Endodermal cell (in vitro differentiated cells): ENCODE measurements around the gene PTPRK. TPM values are rescaled to one million over a fixed set of nuclear protein-coding genes. Genes with fewer than 3 reads are reported as not detected.

Source experiments
- DNase-seq: peaks from one replicate; pipeline ENCODE4 v3.0.0-alpha.2; 2017
- H3K27ac ChIP-seq: 2 replicates; pipeline ENCODE4 v1.5.1; 2013; ENCODE audit warnings: mild to moderate bottlenecking, low read depth, low read length, moderate library complexity
- H3K27me3 ChIP-seq: 2 replicates; pipeline ENCODE4 v1.6.1; 2013; ENCODE audit warnings: mild to moderate bottlenecking, low read length, moderate library complexity; ENCODE audit not compliant: insufficient read depth, control insufficient read depth, poor library complexity, severe bottlenecking
- H3K36me3 ChIP-seq: 2 replicates; pipeline ENCODE4 v1.7.0; 2013; ENCODE audit warnings: mild to moderate bottlenecking, low read length, moderate library complexity; ENCODE audit not compliant: control insufficient read depth, insufficient read depth
- H3K4me1 ChIP-seq: one replicate; pipeline ENCODE4 v1.7.0; 2013; ENCODE audit warnings: low read length; ENCODE audit not compliant: control insufficient read depth, insufficient read depth
- H3K4me3 ChIP-seq: 2 replicates; pipeline ENCODE4 v1.5.1; 2013; ENCODE audit warnings: mild to moderate bottlenecking, low read length, moderate library complexity
- H3K9ac ChIP-seq: 2 replicates; pipeline ENCODE4 v1.6.1; 2013; ENCODE audit warnings: mild to moderate bottlenecking, low read length, moderate library complexity; ENCODE audit not compliant: poor library complexity, severe bottlenecking; ENCODE audit errors: extremely low read depth
- H3K9me3 ChIP-seq: 2 replicates; pipeline ENCODE4 v1.6.1; 2013; ENCODE audit warnings: mild to moderate bottlenecking, low read length, moderate library complexity; ENCODE audit not compliant: control insufficient read depth
- H3K27ac Mint-ChIP-seq: 2 replicates; pipeline ENCODE4 v1.8.0; 2020; ENCODE audit warnings: mixed read lengths
- H3K27me3 Mint-ChIP-seq: 2 replicates; pipeline ENCODE4 v1.8.0; 2021; ENCODE audit warnings: mild to moderate bottlenecking, mixed read lengths; ENCODE audit not compliant: insufficient read depth
- H3K36me3 Mint-ChIP-seq: 2 replicates; pipeline ENCODE4 v1.8.0; 2020; ENCODE audit warnings: low read depth, mixed read lengths
- H3K4me1 Mint-ChIP-seq: 2 replicates; pipeline ENCODE4 v1.8.0; 2020; ENCODE audit warnings: mixed read lengths
- H3K4me3 Mint-ChIP-seq: 2 replicates; pipeline ENCODE4 v1.8.0; 2020; ENCODE audit warnings: mild to moderate bottlenecking, moderate library complexity, mixed read lengths
- H3K9me3 Mint-ChIP-seq: 2 replicates; pipeline ENCODE4 v1.8.0; 2020; ENCODE audit warnings: mild to moderate bottlenecking, mixed read lengths
- WGBS, 2 experiments: methylation state at CpG; one replicate each; pipeline versions ENCODE4 v1.1.5 to v1.1.7; 2013; ENCODE audit warnings: missing lambda C conversion rate in 2 of 2, mixed read lengths in 1 of 2; ENCODE audit not compliant: insufficient coverage in 1 of 2, insufficient read length in 1 of 2; 5-methylcytosine and 5-hydroxymethylcytosine counted together
- total RNA-seq, 2 donors: library from RNA; stranded (reverse); fragmentation: NEBNext Ultra II Directional in 1 of 2; extraction: Animal tissue kit (Norgen Biotek cat#: 25700) in 1 of 2; gene quantifications; 2 replicates in 1 of 2; 3 replicates in 1 of 2; pipeline ENCODE4 v1.2.1, GENCODE V29; 2021
- TF ChIP-seq, protein P1 (sequence below): fragments of 200-600 bp; sonication (generic); conservative IDR thresholded peaks from 2 replicates; pipeline ENCODE4 v1.5.0; 2021; ENCODE audit warnings: antibody characterized with exemption, mild to moderate bottlenecking

Gene PTPRK
- total RNA-seq, 2 donors from 2014 or later = 46.4 to 57.6 TPM

DNA sequence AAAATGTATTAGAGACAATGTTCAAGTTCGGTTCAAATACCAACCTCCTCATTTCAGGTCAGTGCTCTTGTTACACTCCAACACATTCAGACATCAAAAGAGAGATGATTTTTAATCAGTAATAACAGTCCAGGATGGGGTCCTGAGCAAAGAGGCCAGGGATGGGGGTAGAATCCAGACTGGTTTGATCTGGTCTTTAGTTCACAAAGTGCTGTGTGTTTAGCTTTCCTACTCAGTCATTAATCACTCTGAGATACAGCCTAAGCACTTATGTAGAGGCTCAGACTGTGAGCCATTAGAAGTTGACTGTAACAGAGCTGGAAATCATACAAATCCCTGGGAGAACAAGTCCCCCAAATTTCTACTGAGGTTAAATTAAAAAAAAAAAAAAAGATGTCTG is 241.6 kb downstream of the PTPRK start:
- no peaks in the 10 kb centered on the region for H3K36me3 Mint-ChIP-seq
- H3K4me3 Mint-ChIP-seq = no peak overlapping the region
- H3K9me3 Mint-ChIP-seq = no peaks in the 10 kb centered on the region
- H3K27ac ChIP-seq = no peak overlapping the region
- H3K27ac Mint-ChIP-seq = no peak overlapping the region
- no peaks in the 10 kb centered on the region for H3K27me3 ChIP-seq
- no peak for DNase-seq
- peaks cover 9% of the 10 kb centered on the region for H3K4me1 ChIP-seq
- WGBS, 2 experiments = 87% methylated on average over 1 of the region's 1 CpG; no CpG with 5 or more reads in 1 of the 2 experiments
- TF ChIP-seq, protein P1, sequence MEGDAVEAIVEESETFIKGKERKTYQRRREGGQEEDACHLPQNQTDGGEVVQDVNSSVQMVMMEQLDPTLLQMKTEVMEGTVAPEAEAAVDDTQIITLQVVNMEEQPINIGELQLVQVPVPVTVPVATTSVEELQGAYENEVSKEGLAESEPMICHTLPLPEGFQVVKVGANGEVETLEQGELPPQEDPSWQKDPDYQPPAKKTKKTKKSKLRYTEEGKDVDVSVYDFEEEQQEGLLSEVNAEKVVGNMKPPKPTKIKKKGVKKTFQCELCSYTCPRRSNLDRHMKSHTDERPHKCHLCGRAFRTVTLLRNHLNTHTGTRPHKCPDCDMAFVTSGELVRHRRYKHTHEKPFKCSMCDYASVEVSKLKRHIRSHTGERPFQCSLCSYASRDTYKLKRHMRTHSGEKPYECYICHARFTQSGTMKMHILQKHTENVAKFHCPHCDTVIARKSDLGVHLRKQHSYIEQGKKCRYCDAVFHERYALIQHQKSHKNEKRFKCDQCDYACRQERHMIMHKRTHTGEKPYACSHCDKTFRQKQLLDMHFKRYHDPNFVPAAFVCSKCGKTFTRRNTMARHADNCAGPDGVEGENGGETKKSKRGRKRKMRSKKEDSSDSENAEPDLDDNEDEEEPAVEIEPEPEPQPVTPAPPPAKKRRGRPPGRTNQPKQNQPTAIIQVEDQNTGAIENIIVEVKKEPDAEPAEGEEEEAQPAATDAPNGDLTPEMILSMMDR = no peak
- H3K4me1 Mint-ChIP-seq = peaks cover 34% of the 10 kb centered on the region
- no peak overlapping the region for H3K4me3 ChIP-seq
- no peaks in the 10 kb centered on the region for H3K9me3 ChIP-seq
- no peaks in the 10 kb centered on the region for H3K27me3 Mint-ChIP-seq
- H3K36me3 ChIP-seq = no peaks in the 10 kb centered on the region
- H3K9ac ChIP-seq = no peak overlapping the region

DNA sequence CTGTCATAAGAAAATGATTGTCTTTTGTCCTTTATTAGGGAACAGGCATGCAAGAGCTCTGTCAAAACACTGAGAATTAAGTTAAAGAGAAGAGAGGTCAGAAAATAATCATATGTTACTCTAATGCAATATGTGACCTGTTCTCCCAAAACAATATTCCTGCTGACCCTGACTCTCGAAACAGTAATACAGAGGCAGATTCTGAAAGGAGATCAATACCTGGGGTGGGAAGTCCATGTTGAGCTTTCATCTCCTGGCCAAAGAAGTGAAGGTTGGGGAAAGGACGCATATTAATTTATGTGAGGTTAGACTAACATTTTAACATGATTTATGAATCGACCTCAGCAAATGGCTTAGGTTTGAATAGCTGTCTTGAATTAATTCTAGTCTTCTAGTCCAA is 243.0 kb downstream of the PTPRK start:
- Histone ChIP-seq H3K4me3 (no peak overlapping the region), H3K27ac (no peak overlapping the region), H3K27me3 (no peaks in the 10 kb centered on the region), H3K36me3 (no peaks in the 10 kb centered on the region), H3K9me3 (no peaks in the 10 kb centered on the region), H3K4me1 (peaks cover 9% of the 10 kb centered on the region), H3K9ac (no peak overlapping the region)
- Mint-ChIP-seq H3K9me3 (no peaks in the 10 kb centered on the region), H3K27me3 (no peaks in the 10 kb centered on the region), H3K27ac (no peak overlapping the region), H3K36me3 (no peaks in the 10 kb centered on the region), H3K4me3 (no peak overlapping the region), H3K4me1 (peaks cover 26% of the 10 kb centered on the region)
- no peak for DNase-seq
- TF ChIP-seq, protein P1 = no peak
- WGBS, 2 experiments = 86 to 89% methylated on average over 1 to 3 of the region's 3 CpGs

DNA sequence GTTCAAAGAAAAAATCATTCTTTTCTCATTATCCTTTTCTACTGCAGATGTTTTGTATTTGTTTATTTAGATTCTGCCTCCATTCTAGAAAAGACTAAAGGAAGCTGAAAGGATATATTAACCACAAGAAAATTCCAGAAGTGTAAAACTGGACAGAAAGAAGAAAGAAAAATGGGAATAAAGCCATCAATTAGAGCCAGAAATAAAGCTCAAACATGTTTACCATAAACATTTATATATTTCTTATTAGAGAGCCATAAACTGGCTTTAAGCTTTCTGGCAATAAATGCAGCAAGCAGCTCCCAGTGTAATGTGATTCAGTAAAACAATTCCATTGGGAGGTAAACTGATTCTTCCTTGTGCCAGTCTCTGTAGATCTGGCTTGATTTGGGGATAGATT is 244.1 kb downstream of the PTPRK start:
- DNase-seq = no peak
- no peak overlapping the region for H3K4me3 Mint-ChIP-seq
- no peaks in the 10 kb centered on the region for H3K36me3 ChIP-seq
- H3K9ac ChIP-seq = no peak overlapping the region
- TF ChIP-seq, protein P1 = no peak
- H3K4me1 ChIP-seq = peaks cover 8% of the 10 kb centered on the region
- no peaks in the 10 kb centered on the region for H3K36me3 Mint-ChIP-seq
- H3K4me3 ChIP-seq = no peak overlapping the region
- H3K27me3 ChIP-seq = no peaks in the 10 kb centered on the region
- no peaks in the 10 kb centered on the region for H3K9me3 Mint-ChIP-seq
- H3K4me1 Mint-ChIP-seq = peaks cover 20% of the 10 kb centered on the region
- H3K9me3 ChIP-seq = no peaks in the 10 kb centered on the region
- no peaks in the 10 kb centered on the region for H3K27me3 Mint-ChIP-seq
- no peak overlapping the region for H3K27ac ChIP-seq
- H3K27ac Mint-ChIP-seq = no peak overlapping the region
